NCI-H446 treated with DMSO at 0.1 percent for 48 hours (cell line): Measurements from ENCODE around the gene TSPAN33.

ENCODE experiments used
- DNase-seq: peaks from one replicate; lab custom pipeline; 2025; lab: John Stamatoyannopoulos, UW

The TSPAN33 gene

GRCh38 chr7:129136887-129137642, 7.4 kb upstream of the TSPAN33 start:
- DNase-seq, result no peak

DNA sequence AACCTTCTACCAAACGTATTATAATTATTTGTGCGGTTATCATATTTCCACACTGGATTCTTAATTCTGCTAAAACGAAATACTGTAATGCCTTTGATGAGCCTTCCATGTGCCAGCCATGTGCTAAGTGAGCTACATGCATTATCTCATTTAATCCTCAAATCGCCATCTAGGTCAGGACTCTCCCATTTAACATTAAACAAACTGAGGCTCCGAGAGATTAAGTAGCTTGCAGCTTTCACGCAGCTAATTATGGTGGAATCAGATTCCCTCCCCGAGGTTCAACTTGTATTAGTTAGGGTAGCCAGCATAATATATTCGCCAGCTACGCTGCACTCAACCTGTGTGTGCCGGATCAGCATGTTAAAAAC, 798 bp upstream of the TSPAN33 start:
- no peak for DNase-seq

- DNase-seq, result no peak
These were observed 544 bp downstream of the TSPAN33 start for GRCh38 chr7:129144834-129145668.

- no peak for DNase-seq
These were observed 1.9 kb downstream of the TSPAN33 start for GRCh38 chr7:129146237-129146979.

- no peak for DNase-seq
These were observed 3.2 kb downstream of the TSPAN33 start for GRCh38 chr7:129147731-129148130.

- DNase-seq, result no peak
These were observed 5.0 kb downstream of the TSPAN33 start for GRCh38 chr7:129149511-129149910.

DNA sequence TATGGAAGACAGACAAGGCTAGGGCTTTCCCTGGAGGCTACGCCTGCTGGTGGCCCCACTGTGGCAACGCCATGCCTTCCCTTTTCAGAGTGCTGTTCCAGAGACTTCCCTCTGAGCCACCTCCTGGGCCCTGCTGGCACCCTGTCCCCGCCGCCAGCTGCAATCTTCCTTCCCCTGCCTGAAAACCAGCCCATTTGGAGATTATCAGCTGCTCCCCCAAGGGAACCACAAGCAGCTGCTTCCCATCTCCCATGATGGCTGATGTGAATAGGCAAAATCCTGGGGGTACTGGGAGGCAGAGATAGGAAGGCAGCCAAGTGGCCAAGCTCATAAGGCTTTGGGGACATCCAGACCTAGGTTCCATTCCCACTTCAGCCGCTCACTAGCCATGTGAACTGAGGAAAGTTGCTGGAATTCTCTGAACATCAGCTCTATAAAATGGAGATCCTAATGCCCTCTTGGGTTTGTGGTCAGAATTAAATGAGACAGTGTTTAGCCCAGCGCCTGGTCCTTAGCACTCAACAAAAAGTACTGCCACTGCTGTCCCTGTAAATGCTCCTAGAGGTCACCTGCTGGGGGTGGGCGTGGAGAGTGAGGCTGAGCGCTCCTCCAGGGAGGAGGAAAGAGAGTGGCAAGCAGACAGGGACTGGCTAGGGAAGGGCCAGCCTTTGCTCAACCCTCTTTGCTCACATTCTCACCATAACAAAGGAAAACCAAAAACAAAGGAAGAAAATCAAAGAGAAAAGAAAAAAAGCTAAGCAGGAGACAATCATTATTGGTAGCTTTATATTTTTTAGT, 5.9 kb downstream of the TSPAN33 start:
- DNase-seq, result no peak

DNA sequence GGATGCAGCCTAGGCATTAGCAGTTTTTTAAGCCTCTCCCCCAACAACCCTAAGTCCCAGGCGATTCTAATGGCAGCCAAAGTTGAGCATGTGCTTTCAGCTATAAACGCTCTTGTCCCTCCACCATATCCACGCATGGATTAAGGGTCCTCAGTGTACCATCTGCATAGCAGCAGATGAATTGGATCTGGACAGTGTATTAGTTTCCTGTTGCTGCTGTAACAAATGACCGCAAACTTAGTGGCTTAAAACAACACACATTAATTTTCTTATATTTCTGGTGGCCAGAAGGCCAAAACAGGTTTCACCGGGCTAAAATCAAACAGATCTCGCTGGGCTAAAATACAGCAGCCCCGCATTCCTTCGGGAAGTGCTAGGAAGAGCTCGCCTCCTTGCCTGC, 13.1 kb downstream of the TSPAN33 start:
- no peak for DNase-seq

- no peak for DNase-seq
These were observed 15.0 kb downstream of the TSPAN33 start for GRCh38 chr7:129159539-129159938.

- DNase-seq, result no peak
These were observed 15.8 kb downstream of the TSPAN33 start for GRCh38 chr7:129160161-129160905.

DNA sequence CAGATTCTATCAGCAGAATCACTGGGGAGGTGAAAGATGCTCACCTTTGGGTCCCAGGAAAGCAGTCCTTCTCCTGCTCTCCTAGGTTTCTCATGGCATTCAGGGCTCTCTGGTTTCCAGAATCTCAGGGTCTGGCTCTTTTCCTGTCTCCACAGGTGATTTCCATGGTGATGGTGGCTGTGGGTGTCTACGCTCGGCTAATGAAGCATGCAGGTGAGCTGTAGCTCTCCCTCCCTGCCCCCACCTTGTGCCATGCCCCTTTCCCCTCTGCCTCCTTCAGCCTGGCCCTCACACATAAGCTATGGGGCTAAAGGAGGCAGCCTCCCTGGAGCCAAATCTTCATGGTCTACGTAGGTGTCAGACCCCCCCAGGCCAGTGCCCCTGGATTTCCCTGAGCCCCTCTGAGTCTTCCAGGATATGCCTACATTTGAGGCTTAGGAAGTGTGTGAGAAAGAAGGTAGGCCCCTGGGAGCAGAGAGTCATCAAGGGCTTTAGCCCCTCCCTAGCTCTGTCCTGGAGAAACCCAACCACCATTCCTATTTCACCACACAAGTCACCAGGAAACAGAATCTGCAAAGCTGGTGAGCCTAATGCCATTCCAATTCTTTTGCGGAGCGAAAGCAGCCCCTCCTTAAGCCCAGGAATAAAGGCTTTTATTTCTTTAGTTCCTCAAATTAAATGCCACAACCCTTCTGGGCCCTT, 17.2 kb downstream of the TSPAN33 start:
- no peak for DNase-seq

- no peak for DNase-seq
These were observed 18.2 kb downstream of the TSPAN33 start for GRCh38 chr7:129162732-129163131.

GRCh38 chr7:129163875-129164544, 19.5 kb downstream of the TSPAN33 start:
- DNase-seq, result peak; percentile 14

DNA sequence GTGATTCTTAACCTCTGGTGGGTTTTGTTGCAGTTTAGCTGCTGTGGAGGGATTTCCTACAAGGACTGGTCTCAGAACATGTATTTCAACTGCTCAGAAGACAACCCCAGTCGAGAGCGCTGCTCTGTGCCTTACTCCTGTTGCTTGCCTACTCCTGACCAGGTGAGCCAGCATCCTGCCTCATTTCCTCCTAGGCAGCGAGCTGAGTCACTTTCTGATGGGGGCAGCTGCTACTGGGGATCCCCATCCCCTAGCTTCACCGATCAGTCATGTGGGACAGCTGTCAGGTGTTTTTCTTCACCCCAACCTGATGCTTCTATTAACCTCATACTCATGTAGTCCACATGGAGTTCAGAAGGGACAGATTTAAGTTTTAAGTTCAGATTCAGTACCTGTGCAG, 22.2 kb downstream of the TSPAN33 start:
- DNase-seq, result no peak

- DNase-seq, result no peak
These were observed 23.3 kb downstream of the TSPAN33 start for GRCh38 chr7:129167817-129168216.

DNA sequence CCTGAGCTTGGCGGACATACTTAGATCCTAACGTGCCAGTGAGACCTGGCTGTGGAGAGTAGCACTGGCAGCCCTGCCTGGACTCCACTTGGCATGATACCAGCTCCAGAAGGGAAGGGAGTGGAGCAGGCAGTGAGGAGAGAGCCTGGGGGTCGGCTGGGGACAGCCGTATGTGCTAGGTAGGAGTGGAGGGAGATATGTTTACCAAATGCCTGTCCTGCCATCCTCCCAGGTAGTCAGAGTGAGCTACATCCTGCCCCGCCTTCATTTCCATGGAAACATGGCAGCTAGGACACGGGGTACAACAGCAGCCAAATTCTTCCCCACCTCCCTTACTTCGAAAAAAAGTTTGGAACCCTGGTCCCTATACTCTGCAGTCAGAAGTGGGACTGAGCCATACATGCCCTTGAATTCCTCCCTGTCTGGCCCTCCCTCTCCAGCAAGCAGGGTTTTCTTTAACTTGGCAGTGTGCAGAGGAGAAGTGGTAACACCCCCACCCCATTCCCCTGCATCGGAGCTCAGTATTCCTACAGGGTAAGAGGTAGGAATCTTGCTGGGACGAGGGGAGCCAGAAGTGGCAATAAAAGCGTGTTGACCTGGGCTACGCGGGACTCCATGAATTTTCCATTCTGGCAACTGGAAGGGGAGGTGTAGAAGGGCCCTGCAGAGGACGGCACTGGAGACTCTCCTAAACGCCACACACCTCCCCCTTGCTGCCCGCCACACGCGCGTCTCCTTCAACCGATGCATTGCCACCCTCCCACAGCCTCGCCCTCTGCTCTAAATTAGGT, 23.9 kb downstream of the TSPAN33 start:
- DNase-seq, result no peak

- DNase-seq, result no peak
These were observed 24.7 kb downstream of the TSPAN33 start for GRCh38 chr7:129169171-129169671.

DNA sequence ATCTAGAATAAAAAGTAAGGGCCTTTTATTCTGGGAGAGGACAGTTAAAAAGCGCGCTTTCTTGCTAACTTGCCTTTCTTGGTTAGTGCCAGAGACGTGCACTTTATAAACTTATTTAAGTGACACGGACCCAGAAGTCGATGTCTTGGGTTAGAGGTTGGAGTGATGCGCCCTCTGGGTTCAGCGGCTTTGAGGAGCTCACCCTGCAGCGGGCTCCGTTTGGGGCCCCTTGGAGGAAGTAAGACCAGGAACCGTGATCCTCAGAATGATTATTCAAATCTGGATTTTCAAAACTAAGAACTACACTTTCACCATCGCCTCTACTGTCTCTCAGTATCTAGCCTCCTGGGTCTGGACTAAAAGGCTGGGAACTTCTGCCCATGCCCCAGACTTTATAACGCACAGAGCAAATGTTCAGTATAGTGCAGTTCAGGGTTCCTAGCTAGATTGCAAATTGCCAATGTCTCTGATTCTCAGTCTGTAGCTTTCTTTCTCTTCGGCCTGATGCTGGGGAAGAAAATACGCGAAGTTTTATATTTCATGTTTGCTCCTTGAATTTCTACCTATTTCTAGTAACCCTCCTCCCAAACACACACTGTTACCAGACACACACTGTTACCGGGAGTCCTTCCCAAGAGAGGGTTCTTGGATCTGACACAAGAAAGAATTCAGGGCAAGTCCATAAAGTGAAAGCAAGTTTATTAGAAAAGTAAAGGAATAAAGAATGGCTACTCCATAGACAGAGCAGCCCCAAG, 25.4 kb downstream of the TSPAN33 start:
- no peak for DNase-seq
